GM21619 (cell line): ENCODE data around the gene RASGEF1B.

Source experiments
- ATAC-seq: cut with Tn5 transposase; IDR thresholded peaks from one replicate; pipeline ENCODE4 v1.9.1; 2021; ENCODE audit not compliant: unreplicated experiment

Gene RASGEF1B

GRCh38 chr4:81466841-81467671 lies 4.7 kb downstream of the RASGEF1B start:
- no peak for ATAC-seq

GRCh38 chr4:81465406-81466340 lies 6.0 kb downstream of the RASGEF1B start:
- no peak for ATAC-seq

- ATAC-seq: no peak
Observed at GRCh38 chr4:81460834-81461233, 10.9 kb downstream of the RASGEF1B start.

- no peak for ATAC-seq
Observed at GRCh38 chr4:81460191-81460701, 11.5 kb downstream of the RASGEF1B start.

GRCh38 chr4:81459228-81459627 lies 12.5 kb downstream of the RASGEF1B start:
- no peak for ATAC-seq

- ATAC-seq: no peak
Observed at GRCh38 chr4:81457921-81458520, 13.7 kb downstream of the RASGEF1B start.

GRCh38 chr4:81457345-81457744 lies 14.4 kb downstream of the RASGEF1B start:
- no peak for ATAC-seq

- no peak for ATAC-seq
Observed at GRCh38 chr4:81455897-81456296, 15.8 kb downstream of the RASGEF1B start.

DNA sequence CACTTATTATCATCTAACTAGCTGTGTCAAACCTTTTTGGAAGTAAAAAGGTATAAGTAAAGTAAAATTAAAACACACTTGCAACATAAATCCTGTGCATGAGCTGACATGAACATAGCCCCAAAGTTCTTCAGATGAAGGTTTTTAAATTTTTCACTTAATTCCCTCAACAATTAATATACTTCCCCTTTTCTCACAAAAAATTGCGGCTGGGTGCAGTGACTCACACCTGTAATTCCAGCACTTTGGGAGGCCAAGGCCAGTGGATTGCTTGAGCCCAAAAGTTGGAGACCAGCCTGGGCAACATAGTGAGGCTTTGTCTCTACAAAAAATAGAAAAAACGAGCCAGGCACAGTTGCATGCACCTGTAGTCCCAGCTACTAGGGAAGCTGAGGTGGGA lies 16.8 kb downstream of the RASGEF1B start:
- no peak for ATAC-seq

DNA sequence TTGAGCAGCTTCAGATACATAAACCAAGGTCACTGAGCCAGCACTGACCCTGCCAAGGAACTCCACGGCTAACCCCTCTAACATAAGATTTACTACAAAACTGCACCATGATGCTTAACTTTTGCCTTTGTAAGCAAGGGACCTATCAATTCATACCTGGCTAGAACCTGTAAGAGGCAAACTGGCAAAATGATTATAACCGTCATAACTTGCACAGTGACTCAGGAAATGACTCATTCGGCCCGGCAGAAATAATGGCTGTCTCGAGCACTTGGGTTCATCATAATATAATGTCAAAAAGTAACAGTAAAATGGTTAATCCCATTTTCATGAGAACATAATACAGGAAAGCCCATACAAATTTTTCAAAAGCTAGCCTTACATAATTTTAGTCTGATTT lies 17.2 kb downstream of the RASGEF1B start:
- no peak for ATAC-seq

GRCh38 chr4:81453024-81453423 lies 18.7 kb downstream of the RASGEF1B start:
- no peak for ATAC-seq

DNA sequence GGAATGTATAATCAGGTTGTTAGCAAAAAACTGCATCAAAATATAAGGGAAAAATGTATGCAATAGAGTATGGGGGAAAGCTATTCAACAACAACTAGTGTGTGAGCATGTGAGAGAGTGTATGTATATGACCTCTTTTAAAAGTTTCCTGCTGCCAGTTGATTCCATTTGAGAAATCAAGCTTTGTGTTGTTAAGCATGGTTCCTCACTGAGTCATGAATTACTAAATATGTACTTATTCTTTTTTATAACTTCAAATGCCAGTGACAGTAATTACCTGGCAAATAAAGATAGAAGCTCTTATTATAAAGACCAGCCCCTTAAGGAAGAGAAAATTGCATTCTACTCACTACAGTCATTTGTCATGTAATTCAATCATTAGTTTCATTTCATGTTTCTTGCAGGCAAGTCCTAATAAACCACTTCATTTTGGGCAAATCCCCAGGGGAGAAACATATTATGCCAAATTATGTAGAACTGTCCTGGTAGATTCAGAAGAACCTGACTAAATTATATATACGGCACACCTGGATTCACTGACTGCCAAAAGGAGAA lies 19.2 kb downstream of the RASGEF1B start:
- no peak for ATAC-seq

DNA sequence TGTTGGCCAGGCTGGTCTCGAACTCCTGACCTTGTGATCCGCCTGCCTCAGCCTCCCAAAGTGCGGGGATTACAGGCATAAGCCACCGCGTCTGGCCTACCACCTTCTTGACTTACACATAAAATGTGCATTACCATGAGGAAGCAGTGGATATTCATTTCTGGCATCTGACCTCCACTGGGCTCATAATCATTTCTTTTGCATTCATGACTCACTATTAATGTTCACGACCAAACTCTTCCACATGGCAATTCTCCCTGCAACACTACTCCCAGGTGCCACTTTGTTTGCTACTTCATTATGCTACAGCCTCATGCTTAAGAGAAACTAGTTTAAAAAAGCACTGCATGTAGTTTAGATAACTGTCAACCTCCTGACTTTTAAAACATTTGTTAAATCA lies 22.7 kb downstream of the RASGEF1B start:
- no peak for ATAC-seq

- no peak for ATAC-seq
Observed at GRCh38 chr4:81447566-81448229, 24.0 kb downstream of the RASGEF1B start.

DNA sequence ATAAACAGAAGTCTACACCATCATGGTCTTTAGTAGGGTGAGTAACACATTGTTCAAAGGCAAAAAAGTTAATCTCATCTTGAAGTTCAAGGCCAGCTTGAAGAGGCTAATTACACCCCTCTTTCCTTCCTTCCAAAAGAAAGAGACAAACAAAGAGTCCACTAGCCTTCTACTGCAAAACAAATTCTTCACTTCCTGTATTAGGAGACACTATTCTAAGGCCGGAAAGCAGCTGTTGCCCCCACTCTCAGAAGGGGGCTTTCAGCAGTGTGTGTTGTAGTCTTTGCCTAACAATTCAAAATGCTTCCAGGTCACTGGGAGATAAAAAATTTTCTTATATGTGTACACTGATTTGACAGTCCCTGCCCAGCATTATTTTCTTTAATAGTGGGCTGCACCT lies 25.1 kb downstream of the RASGEF1B start:
- ATAC-seq: no peak

GRCh38 chr4:81445196-81445595 lies 26.5 kb downstream of the RASGEF1B start:
- no peak for ATAC-seq

DNA sequence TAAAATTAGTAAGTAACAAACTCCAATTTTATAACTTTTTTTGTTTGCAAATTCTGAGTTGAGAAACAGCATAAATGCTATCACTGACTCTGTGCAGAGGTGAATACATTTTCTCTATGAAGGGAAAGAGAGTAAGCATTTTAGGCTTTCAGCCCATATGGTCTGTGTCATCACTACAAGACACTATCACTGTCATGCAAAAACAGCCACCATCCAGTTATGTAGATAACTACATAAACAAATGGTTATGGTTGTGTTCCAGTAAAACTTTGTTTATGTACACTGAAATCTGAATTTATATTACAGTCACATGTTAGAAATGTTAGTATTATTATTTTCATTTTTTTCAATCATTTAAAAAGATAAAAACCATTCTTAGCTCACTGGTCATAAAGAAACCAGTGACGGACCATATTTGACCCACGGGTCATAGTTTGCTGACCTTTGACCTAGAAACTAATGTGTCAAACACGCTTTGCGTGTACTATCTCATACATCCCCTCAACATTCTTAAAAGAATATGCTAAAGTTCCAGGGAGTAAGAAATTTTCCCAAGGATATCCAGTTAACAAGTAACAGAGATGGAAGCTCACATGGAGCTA lies 29.1 kb downstream of the RASGEF1B start:
- no peak for ATAC-seq

DNA sequence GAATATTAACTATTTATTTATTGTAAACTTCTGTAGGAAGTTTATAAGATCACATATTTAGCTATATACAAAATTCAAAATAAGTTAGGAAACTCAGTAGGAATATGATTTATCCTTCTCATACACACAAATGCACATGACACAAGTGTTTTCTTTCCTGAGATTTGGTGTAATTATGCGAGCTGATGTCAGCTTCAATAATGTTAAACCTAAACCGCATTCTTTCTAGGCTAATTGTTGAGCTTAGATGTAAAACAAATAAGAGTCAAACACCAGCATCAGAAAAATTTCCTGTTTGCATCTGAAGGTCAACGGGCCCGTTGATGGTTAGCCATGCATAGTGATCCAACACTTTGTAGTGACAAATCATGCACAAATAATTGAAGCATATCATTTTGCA lies 30.8 kb downstream of the RASGEF1B start:
- no peak for ATAC-seq

DNA sequence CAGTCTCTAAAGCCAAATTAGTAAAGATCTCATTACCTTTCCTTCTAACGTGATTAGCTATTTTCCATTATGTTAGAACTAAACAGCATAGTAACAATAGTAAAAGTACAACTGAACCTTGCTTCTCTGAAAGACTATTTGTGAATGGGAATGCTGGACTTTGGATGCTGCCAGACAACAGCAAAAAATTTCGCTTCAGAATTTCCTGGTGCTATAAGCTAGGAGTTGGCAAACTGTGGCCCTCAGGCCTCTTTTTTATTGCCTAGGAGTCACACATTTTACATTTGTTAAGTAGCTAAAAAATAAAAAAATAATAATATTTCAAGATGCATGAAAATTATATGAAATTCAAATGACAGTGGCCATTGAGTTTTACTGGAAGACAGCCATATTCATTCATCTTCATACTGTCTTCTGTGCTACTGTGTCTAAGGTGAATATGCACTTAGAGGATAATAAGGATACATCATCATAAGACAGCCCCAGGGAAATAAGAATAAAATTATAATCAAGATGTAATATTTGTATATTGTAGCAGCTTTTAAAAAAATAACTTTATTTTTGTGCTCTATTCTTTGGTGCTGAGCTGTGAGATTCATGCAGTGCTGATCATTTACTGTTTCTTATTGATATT lies 34.6 kb downstream of the RASGEF1B start:
- no peak for ATAC-seq

GRCh38 chr4:81436096-81436495 lies 35.6 kb downstream of the RASGEF1B start:
- no peak for ATAC-seq
